ENCODE data around the gene MYO1G. TPM values are rescaled to one million over a fixed set of nuclear protein-coding genes. Genes with fewer than 3 reads are reported as not detected.

MYO1G gene
- total and polyA plus RNA-seq, 9 donors: 0.48 to 2.4 (median 1.0) TPM

DNA sequence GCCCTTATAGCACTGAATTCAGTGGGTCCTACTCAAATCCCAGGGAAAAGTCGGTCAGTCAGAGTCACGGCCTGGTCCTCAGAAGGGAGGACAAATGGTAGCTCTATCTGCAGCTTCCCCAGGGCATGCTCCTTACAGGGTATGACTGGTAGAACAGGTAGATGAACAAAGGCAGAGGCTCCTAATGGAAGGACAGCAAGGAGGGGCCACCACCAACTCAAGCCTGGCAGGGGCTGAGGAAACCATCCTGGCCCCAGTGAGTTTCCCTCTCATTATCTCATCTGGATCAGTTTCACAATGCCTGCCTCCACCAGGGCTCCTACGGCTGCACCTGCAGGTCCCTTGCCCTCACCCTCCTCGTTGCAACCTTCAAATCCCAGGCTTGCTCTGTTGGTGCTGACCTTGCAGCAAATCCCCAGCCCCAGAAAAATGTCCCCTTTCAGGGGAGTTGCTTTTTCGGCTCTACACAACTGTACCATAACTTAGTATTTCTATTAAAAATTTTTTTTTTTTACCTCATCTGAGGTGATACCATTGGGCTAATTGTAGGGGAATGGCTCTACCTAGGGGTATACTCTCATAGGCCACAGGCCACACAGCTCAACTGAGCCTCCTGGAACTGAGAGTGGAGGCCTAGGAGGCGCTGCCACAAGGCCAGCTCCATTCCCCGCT lies 2.4 kb upstream of the MYO1G start:
- H3K27me3 ChIP-seq: no peaks in the 10 kb centered on the region
- H3K27ac ChIP-seq: no peak overlapping the region
- no peaks in the 10 kb centered on the region for H3K36me3 ChIP-seq
- DNase-seq: no peak
- WGBS, 3 donors: 82 to 86% (median 82%) methylated on average over 7 of the region's 7 CpGs
- no peaks in the 10 kb centered on the region for H3K4me1 ChIP-seq (ENCODE audit: insufficient read depth)
- TF ChIP-seq, protein P1, sequence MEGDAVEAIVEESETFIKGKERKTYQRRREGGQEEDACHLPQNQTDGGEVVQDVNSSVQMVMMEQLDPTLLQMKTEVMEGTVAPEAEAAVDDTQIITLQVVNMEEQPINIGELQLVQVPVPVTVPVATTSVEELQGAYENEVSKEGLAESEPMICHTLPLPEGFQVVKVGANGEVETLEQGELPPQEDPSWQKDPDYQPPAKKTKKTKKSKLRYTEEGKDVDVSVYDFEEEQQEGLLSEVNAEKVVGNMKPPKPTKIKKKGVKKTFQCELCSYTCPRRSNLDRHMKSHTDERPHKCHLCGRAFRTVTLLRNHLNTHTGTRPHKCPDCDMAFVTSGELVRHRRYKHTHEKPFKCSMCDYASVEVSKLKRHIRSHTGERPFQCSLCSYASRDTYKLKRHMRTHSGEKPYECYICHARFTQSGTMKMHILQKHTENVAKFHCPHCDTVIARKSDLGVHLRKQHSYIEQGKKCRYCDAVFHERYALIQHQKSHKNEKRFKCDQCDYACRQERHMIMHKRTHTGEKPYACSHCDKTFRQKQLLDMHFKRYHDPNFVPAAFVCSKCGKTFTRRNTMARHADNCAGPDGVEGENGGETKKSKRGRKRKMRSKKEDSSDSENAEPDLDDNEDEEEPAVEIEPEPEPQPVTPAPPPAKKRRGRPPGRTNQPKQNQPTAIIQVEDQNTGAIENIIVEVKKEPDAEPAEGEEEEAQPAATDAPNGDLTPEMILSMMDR (IDR thresholded peaks at IDR 0.05): no peak
- TF ChIP-seq POLR2A (IDR thresholded peaks at IDR 0.05) (no peak), EP300 (IDR thresholded peaks at IDR 0.05) (no peak)
- no peaks in the 10 kb centered on the region for H3K9me3 ChIP-seq
- H3K4me3 ChIP-seq: no peak overlapping the region
- intact Hi-C loops (cut with DNase I): loop anchor here in 2 of 4 donors (10.0 kb wide), 3 partner anchors 96 to 376 kb away; partner anchors contain the start of genes OGDH (in 1 of the 2), PURB (in 1 of the 2) and TBRG4 (in 1 of the 2)

DNA sequence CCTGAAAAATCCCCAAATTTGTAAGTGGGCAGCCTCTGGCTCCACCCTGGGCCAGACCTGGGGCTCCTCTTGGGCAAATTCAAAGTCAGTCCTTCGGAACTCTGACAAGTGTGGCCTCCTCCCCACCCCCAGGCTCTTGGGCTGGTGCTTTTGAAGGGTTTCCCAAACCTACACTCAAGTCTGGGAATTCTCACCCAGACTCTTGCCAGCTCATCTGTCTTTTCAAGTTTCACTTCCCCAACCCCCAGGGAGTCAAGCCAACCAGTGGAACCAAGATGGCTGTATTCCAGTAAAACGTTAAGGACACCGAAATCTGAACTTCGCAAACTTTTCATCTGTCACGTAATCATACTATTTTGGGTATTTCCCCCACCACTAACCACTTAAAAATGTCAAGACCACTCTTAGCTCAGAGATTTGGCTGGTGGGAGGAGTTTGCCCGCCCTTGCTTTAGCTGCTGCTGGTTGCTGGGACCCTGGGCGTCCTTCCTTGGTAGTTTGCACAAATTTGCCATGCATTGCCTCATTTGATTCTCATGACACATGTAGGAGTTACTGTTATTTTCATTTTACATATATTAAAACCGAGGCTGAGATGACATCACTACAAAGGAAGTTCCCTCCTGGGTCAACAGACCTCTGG lies 1.7 kb upstream of the MYO1G start:
- intact Hi-C loops (cut with DNase I): loop anchor here in 2 of 4 donors (10.0 kb wide), 3 partner anchors 96 to 376 kb away; partner anchors contain the start of genes OGDH (in 1 of the 2), PURB (in 1 of the 2) and TBRG4 (in 1 of the 2)
- H3K9me3 ChIP-seq: no peaks in the 10 kb centered on the region
- no peaks in the 10 kb centered on the region for H3K4me1 ChIP-seq (ENCODE audit: insufficient read depth)
- 60 to 70% (median 68%) methylated on average over 8 of the region's 8 CpGs for WGBS, 3 donors
- no peak overlapping the region for H3K27ac ChIP-seq
- no peaks in the 10 kb centered on the region for H3K36me3 ChIP-seq
- H3K27me3 ChIP-seq: no peaks in the 10 kb centered on the region
- no peak for TF ChIP-seq EP300 (IDR thresholded peaks at IDR 0.05)
- TF ChIP-seq POLR2A (IDR thresholded peaks at IDR 0.05): no peak
- TF ChIP-seq, protein P1 (IDR thresholded peaks at IDR 0.05): no peak
- no peak for DNase-seq
- H3K4me3 ChIP-seq: no peak overlapping the region

DNA sequence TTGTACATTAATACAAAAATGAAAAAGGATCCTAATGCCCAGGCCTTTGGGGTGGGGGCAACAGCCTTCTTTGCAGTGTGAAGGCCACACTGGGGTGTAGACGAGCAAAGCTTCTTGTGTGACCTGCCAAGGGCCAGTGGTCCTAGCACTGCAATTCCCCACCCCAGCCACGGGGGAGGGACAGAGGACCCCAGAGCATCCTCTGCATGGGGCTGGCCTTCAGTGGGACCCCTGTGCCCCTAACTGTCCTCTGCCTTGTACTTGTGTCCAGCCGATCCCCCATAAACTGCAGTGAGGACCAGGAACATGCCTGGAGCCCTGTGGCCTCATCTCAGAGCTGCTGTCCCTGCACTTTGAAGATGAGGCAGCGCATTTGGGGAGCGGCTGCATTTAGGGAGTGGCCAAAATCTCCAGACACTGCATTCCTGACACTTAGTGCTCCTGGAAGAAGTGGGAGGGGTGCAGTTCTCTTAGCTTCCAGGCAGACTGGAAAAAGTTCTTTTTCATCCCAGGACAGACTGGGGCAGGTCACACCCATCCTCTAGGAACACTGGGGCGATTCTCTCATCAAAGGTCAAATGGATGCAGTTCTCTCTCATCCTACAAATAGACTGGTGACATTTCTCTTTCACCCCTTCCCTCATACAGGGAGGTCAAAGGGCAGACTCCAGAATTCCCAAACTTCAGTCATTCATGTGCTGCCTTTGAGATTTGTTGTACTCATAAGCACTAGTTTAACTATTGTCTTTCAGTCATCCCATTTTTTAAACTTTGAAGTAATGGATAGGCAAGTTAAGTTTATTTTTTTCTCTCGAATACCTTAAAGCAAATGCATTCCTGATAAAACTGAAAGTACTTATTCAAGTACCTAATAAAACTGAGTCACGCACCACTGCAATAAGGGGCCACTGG lies 922 bp upstream of the MYO1G start:
- no peaks in the 10 kb centered on the region for H3K4me1 ChIP-seq (ENCODE audit: insufficient read depth)
- H3K27me3 ChIP-seq: no peaks in the 10 kb centered on the region
- no peak overlapping the region for H3K4me3 ChIP-seq
- intact Hi-C loops (cut with DNase I): loop anchor here in 2 of 4 donors (5.0 to 10.0 kb wide), 4 partner anchors 87 to 375 kb away; partner anchors contain the start of genes OGDH (in 1 of the 2), PURB (in 1 of the 2) and TBRG4 (in 1 of the 2)
- H3K9me3 ChIP-seq: no peaks in the 10 kb centered on the region
- H3K36me3 ChIP-seq: no peaks in the 10 kb centered on the region
- WGBS, 3 donors: 65 to 68% (median 65%) methylated on average over 7 to 8 of the region's 8 CpGs
- TF ChIP-seq, protein P1 (IDR thresholded peaks at IDR 0.05): no peak
- TF ChIP-seq EP300 (IDR thresholded peaks at IDR 0.05): no peak
- TF ChIP-seq POLR2A (IDR thresholded peaks at IDR 0.05): no peak
- H3K27ac ChIP-seq: no peak overlapping the region
- DNase-seq: no peak

DNA sequence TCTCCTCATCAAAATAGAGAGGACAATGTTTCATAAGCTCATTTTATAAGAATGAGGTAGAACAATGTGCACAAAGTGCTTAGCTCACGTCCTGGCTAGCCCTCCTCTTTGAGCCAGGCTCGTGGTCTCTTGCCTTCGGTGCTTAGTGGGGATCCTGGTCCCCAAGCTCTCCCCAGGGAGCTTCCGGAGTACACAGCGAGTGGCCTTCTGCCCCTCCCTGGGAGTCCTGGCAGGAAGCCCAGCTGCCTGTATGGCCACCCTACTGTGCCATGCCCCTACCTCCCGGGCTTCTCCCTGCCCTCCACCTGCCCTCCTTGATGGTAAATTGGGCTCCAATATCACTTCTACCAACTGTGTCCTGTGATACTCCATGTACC lies 868 bp downstream of the MYO1G start:
- intact Hi-C loops (cut with DNase I): loop anchor here in 1 of 4 donors (5.0 kb wide), 1 partner anchor 86 kb away; no protein-coding TSS in a partner anchor
- 61 to 70% (median 62%) methylated on average over 6 of the region's 6 CpGs for WGBS, 3 donors
- H3K36me3 ChIP-seq: no peaks in the 10 kb centered on the region
- H3K4me1 ChIP-seq (ENCODE audit: insufficient read depth): no peaks in the 10 kb centered on the region
- no peak overlapping the region for H3K4me3 ChIP-seq
- TF ChIP-seq EP300 (IDR thresholded peaks at IDR 0.05) (no peak), POLR2A (IDR thresholded peaks at IDR 0.05) (no peak)
- TF ChIP-seq, protein P1 (IDR thresholded peaks at IDR 0.05): no peak
- no peaks in the 10 kb centered on the region for H3K27me3 ChIP-seq
- H3K27ac ChIP-seq: no peak overlapping the region
- H3K9me3 ChIP-seq: no peaks in the 10 kb centered on the region
- no peak for DNase-seq

Data from ovary (tissue), 9 donors.